Esophagus muscularis mucosa (tissue), 4 donors: ENCODE data around the gene SLC44A2.

Experiments used
- CTCF ChIP-seq, 3 experiments: fragments of 200-600 bp in 2 of 3; fragments of 450-650 bp in 1 of 3; sonication (generic) in 2 of 3; IDR thresholded peaks; one replicate each; pipeline ENCODE4 v1.5.1; 2017 to 2019; ENCODE audit warnings: antibody characterized with exemption in 3 of 3, mild to moderate bottlenecking in 2 of 3, moderate library complexity in 1 of 3
- EP300 ChIP-seq: sonication (generic); formaldehyde crosslinking; IDR thresholded peaks from one replicate; pipeline ENCODE4 v1.6.1; 2017; ENCODE audit warnings: antibody characterized with exemption
- POLR2A ChIP-seq: fragments of 450-650 bp; IDR thresholded peaks from one replicate; pipeline ENCODE4 v1.6.1; 2017; ENCODE audit warnings: antibody characterized with exemption, moderate library complexity, mild to moderate bottlenecking, low read depth
- POLR2AphosphoS5 ChIP-seq, 2 donors: sonication (generic); formaldehyde crosslinking; IDR thresholded peaks; one replicate each; pipeline ENCODE4 v1.6.1; 2017; ENCODE audit warnings: antibody characterized with exemption in 2 of 2

- TF ChIP-seq CTCF (IDR thresholded peaks at IDR 0.05) (no peak), POLR2A (no peak), EP300 (no peak), POLR2AphosphoS5 (IDR thresholded peaks at IDR 0.05) (no peak)
Observed at GRCh38 chr19:10604460-10604980, 20.8 kb upstream of the SLC44A2 start.
